GM19025 (cell line): ENCODE data around the gene VARS2.
A peak's percentile ranks its signal among the peaks of the same experiment; 100 is the strongest.
"Not testable (repeated sequence)": the region's sequence is repeated elsewhere in the genome, so short reads cannot be mapped to it uniquely, and the experiment has no call there.

Source experiments
- ATAC-seq: cut with Tn5 transposase; IDR thresholded peaks from one replicate; pipeline ENCODE4 v1.9.1; 2021; ENCODE audit warnings: mild to moderate bottlenecking, low read depth, moderate library complexity; ENCODE audit not compliant: unreplicated experiment

Gene VARS2

DNA sequence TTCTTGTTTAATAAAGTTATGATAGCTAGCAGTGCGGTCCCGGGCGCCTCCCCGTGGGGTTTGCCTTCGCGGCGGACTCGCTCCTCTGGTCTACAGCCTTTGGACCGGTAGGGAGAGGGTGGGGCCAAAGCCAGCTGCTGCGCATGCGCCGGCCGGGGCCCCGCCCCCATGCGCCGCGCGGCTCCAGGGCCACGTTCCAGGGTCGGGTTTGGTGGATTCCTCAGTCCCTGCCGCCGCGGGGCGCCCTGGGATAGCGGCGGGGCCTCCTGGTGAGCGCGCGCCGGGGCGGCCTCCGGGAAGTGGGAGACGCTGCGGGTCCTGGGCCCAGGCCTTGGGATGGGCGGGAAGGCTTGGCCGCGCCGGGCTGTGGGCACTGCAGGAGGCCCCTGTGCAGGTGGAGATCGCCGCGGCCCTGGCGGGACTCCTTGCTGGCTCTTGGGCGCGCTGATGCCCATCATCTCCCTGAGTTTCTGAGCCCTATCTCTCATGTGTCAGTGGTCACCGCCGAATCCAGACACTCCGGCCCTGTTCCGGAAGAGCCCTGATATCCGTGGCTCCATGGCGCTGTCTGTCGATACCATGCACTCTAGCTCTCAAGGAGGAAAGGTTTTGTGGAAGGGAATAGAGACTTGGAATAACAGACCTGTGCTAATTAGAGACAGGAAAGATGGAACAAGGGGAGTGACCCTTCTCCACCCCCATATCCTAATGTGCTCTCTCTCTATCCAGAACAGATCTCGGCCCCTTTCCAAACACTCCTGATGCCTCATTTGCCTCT is at the start of gene VARS2:
Gene VARS2, plus strand, starts transcription at position 163 of the 778 bp plus-strand sequence. Its CDS starts 599 bp downstream, at position 762.
- ATAC-seq = peak; percentile 92

DNA sequence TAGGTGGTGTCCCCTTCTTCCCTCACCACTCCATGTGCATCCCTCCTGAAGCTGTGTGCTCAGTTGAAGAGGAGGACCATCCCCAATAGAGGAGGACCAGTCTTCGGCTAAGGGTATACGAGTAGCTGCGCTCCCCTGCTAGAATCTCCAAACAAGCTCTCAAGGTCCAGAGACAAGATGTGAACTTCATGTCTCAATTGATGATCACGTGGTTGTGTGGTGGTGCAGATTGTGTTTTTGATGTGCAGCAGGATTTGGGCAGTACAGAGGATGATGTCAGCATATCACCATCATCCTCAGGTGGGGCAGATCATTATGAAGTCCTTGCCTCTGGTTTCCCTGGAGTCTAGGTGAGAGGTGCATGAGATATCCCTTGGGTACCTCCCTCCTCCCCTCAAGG is 49.7 kb upstream of the VARS2 start:
- ATAC-seq = no peak

DNA sequence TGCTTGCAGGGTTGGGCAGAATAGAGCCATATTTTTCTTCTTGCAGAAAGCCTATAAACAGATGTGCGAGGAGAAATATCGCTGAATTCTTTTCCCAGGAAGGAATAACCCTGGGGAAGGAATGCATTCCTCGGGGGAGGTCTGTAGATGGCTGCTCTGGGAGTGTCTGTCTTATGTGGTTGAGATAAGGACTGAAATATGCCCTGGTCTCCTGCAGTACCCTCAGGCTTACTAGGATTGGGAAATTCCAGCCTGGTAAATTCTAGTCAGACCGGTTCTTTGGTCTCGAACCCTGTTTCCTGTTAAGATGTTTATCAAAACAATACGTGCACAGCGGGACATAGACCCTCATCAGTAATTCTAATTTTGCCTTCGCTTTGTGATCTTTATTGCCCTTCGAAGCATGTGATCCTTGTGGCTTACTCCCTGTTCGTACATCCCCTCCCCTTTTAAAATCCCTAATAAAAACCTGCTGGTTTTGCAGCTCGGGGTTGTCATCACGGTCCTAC is 44.7 kb upstream of the VARS2 start:
- ATAC-seq = not testable (repeated sequence)

DNA sequence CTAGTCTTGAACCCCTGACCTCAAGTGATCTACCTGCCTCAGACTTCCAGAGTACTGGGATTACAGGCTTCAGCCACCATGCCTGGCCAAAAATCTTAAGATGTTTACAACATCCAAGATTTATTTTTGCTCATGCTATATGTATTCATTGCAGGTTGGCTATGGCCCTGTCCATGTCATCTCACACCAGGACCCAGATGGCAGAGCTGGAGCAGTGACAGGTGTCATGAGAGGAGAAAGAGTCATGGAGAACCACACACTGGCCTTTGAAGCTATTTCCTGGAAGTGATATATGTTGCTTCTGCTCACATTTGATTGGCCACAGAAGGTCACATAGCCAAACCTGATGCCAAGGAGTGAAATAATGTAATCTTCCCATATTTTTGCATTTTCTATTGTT is 43.5 kb upstream of the VARS2 start:
- no peak for ATAC-seq

DNA sequence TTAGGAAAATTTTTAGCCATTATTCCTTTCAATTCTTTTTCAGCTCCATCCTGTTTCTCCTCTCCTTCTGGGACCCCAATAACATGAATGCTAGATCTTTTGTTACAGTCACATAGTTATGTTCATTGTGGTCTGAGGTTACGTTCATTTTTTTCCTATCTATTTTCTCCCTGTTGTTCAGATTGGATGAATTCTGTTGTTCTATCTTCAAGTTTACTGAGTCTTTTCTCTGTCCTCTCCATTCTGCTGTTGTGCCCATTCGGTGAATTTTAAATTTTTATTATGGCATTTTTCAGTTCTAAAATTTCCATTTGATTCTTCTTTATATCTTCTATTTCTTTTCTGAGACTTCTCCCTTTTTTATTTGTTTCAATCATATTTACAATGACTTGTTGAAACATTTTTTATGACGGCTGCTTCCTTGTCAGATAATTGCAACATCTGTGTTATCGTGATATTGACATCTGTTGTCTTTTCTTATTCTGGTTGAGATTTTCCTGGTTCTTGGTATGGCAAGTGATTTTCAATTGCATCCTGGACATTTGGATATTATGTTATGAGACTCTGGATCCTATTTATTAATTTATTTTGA is 42.4 kb upstream of the VARS2 start:
- ATAC-seq = no peak

DNA sequence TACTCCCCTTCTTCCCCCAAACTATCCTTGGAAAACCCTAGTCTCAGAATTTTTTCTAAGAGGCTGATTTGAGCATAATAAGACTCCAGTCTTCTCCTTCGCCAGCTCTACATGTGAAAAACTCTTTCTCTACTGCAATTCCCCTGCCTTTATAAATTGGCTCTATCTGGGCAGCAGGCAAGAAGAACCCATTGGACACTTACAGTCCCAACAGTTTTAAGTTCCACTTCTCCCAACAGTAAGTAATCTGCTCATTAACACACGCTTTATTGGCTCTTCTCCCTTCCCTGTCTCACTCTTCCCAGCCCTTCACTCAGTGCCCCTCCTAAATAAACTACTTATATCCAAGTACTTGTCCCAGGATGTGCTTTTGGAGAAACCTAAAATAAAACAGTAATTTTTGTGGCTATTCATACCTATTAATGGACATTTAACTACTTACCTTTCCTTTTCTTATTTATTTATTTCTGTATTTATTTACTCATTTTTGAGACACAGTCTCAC is 40.8 kb upstream of the VARS2 start:
- ATAC-seq = no peak

DNA sequence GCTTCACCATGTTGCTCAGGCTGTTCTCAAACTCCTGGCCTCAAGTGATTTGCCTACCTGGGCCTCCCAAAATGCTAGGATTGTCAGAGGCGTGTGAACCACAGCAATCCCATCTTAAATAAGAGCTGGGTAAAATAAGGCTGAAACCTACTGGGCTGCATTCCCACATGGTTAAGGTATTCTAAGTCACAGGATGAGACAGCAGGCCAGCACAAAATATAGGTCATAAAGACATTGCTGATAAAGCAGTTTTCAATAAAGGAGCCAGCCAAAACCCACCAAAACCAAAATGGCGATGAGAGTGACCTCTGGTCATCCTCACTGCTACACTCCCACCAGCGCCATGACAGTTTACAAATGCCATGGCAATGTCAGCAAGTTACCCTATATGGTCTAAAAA is 40.2 kb upstream of the VARS2 start:
- not testable (repeated sequence) for ATAC-seq

DNA sequence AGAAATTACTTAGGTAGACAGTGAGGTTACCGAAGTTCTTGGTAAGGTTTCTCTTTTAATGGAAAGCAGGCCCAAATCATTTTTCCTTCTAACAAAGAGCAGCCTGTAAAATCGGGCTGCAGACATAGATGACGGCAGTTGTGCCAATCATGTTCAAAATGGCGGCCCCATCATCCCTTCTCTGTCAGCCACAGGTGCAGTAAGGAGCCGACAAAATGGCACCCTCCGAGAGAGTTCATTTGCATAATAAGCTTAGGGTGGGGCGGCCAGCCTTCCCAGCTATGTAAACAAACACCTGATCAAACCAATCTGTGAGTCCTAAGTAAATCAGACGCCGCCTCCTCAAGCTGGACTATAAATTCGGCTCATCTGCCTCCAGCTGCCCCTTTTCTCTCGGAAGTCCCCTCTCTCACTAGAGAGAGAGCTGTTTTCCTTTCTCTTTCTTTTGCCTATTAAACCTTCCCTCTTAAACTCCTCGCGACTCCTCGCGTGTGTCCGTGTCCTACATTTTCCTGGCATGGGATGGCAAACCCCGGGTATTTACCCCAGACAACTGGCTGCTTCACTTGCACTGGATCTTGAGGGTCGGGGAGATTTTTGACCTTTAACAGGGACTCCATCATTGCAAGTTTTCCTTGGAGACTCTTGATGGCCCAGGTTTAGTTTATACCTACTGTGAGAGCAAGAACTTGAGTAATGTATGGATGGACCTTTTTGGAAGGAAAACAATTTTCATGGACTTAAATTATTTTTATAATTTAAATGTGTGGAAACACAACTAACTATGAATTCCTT is 38.6 kb upstream of the VARS2 start:
- no peak for ATAC-seq

DNA sequence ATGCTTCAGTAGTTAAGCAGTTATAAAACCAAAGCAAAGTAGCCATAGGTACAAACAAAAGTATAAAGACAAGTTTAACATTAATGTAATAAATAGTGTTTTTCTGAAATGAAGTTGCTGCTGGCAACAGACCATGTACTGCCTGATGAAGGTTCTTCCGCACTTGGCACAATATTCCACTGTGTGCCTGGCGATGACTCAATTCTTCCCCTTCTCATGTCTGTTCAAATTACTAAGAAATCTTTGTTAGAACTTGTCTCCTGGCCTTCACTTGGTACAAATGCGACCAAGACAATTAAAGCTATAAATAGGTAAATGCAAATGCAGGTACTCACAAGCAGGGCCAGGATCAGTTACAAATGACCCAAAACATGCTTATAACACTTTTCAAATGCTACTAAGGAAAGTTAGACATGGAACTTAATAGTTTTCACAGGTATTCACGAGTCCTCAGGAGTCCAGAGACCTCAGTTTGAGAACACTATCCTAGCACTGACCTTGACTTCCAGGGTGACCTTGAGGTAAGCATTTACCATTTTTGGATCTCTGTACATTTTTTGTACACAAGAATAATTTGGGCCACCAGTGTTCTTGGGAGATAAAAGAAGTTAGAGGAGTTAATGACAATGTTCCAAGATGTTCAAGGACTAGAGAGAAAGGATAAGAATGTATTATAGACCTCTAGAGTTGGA is 37.9 kb upstream of the VARS2 start:
- no peak for ATAC-seq

DNA sequence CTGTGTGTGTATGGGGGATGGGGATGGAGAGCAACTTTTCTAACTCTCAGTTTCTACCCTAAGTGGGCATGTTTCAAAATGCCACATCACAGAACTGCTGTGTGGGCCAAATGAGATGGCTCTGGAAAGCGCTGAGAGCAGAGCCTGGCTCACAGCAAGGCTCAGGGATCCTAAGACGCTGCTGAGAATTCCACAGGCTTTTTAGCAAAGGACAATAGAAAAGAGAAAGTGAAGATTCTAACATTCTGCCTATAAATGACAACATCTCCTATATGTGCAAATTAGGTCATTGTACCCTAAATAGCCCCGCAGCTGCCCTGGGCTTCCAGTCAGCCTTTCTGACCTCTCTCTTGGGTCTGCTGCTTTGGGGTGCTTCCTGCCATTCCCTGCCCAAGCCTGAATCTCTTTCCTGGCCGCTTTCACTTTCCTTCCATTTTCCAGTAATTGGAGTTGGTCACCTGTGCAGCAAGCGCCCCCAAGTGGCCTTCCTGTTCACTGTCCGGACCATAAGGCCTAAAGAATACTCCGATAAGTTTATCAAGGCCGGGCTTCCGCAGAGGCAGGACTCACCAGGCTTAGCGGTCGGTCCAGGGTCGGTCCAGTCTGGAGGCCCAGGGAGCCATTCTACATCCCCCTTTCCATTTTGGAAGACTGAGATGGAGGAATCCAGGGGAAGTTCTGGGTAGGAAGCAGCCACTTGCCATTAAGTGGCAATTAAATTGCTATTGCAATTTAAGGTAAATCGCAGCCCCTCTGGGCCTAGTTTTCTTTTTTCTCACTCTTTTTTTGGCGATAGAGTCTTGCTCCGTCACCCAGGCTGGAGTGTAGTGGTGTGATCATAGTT is 36.4 kb upstream of the VARS2 start:
- no peak for ATAC-seq

DNA sequence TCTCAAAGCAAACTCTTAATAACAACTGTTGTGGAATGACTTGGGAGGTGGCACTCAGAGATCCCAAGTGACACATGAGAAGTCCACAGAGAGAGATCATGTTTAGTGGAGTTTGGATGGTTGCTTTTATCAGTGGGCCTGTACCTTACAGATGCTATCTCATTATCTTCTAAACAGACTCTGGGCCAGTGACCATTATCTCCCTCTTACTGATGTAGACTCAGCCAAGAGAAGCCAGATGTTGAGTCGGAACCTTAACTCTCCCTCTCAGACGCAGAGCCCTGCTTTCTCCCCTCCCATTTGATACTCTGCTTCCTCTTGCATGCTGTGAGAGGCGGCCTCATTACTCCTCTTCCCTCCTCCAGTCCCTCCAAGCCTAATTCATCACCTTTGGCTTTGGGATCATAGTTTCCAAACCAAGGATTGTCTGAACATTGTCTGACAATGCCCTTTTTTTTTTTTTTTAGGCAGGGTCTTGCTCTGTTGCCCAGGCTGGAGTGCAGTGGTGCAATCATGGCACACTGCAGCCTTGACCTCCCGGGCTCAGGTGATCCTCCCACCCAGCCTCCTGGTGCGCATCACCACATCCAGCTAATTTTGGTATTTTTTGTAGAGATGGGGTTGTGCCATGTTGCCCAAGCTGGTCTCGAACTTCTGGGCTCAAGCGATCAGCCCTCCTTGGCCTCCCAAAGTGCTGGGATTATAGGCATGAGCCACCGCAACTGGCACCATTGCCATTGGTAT is 34.2 kb upstream of the VARS2 start:
- no peak for ATAC-seq

DNA sequence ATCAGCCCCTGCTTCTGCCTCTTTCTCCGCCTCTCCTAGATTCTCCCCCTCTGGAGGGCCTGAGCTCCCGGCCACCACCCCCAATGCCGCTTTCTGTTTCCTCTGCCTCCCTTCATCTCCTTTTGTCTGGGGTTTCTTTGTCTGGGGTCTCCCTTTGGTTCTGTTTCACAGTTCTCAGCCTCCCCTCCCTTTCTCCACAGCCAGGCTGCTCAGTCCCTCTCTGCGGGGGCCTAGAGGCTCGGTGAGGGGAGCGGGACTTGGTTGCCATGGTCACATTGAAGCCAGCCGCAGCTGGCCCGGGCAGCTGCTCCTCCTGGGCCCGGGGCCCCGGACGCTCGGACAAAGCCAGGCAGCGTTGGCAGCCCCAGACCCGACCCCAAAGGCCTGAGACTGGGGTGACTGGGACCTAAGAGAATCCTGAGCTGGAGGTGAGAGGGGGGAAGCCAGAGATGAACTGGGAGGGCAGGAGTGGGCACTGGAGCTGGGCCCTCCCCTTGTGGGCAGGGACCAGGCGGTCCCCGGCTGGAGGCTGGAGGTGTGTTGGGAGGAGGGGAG is 33.3 kb upstream of the VARS2 start:
- ATAC-seq = no peak

DNA sequence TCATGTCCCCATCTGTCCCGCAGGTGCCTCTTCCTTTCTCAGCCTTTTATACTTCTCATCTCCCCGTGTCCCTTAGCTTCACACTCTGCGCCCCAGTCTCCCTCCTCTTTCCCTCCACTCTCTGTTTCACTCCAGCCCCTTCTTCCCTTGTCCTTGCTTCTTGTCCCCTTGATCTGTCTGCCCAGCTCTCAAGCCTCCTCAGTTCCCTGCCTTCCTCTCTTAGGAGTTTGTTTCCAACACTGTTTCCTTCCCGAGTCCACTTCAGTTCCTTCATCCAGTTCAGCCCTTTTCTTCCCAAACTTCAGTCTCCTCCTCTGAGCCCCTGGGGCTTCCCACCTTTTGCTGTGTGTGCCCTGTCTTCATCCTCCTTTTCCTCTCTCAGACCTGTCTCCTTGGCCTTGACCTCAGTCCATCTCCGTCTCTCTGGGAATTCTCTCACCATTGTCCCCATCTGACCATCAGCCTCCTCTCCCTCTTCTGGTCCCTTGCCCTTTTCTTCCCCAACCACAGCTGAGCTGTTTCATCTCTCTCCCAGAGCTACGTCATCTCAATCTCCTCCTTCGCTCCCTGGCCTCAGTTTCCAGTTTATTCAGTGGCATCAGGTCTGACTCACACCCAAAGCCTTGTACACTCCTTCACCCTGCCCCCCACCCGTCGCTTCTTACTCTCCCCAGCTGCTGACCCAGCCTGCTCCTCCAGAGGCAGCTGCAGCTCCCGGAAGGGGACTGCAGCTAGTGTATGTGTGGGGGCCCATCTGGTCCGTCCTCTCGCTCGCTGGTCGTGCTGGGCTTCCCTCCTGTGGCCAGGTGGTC is 32.4 kb upstream of the VARS2 start:
- ATAC-seq = no peak

DNA sequence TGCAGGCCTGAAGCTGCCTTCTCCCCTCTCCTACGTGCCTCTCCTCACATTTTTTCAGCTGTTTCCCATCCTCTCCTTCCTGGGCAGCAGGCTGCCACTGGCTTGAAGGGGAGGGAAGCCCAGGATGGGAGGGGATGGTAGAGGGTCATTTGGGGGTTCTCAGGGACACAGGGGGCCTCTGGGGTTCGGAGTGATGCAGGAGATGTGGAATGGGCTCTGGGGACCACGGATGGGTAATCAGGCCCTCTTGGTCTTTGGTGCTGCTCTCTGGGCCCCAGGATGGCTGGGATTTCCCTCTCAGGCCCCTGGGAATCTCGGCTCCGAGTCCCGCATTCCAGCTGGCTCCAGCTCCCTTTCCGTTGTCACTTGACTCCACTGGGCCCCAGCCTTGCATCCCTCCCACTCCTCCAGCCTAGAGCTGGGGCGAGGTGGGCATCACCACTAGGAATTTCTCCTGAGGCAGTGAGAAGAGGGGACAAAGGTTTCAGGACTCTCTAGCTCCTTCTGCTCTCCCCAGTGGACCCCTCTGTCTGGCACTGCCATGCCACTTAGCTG is 31.8 kb upstream of the VARS2 start:
- no peak for ATAC-seq

DNA sequence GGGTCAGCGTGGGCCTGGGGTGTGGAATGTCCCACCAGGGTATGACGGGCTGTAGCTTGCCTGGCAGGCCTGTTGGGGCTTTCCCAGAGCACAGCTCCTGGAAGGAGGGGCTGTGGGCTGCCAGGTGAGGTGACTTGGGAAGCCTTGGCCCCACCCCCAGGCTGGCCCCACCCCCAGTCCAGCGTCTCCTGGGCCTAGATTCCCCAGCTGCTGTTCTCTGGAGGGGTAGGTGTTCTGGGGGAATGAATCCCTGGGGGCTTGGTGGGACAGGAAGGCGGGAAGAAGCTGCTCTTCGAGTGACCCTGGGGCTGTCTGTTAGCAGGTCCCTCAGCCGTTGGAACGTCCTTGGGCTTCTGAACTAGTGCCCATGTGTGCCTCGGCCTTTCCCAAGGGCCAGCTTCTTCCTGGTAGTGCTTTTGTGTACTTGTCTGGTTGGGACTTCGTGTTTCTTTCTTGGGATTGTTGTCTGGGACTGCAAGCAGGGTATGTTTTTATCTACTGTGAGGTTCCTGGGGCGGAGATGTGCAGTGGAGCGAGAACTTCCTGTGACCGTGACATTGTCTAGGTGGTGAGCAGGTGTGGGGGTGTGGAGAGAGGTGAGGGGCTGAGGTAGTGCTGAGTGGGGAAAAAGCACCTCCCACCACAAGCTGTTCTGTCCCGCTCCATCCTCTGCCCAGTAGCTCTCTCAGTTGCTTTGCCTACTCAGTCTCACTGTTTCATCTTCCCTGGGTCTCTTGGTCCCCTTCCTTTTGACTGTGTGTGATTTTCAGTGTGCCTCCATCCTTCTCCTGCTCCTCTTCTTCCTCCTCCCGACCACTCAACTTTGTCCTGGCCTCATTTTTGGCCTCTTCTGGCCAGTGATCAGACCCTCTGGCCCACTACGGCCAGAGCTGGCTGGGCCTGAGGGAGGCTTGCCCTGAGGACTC is 31.0 kb upstream of the VARS2 start:
- ATAC-seq = no peak
